Mesothelial cell of epicardium (in vitro differentiated cells): ENCODE measurements around the gene DAPL1. TPM values are rescaled to one million over a fixed set of nuclear protein-coding genes. Genes with fewer than 3 reads are reported as not detected.

Experiments used
- DNase-seq, 2 experiments: peaks; one replicate each; pipeline ENCODE4 v3.0.0; 2021; ENCODE audit warnings: low spot score in 2 of 2; ENCODE audit not compliant: unreplicated experiment in 2 of 2
- H3K27ac Mint-ChIP-seq: 2 replicates; pipeline ENCODE4 v1.8.0; 2021; ENCODE audit warnings: mixed read lengths
- H3K27me3 Mint-ChIP-seq: 2 replicates; pipeline ENCODE4 v1.8.0; 2021; ENCODE audit warnings: low read depth, mixed read lengths
- H3K36me3 Mint-ChIP-seq: 2 replicates; pipeline ENCODE4 v1.8.0; 2021; ENCODE audit warnings: mixed read lengths
- H3K4me1 Mint-ChIP-seq: 2 replicates; pipeline ENCODE4 v1.8.0; 2021; ENCODE audit warnings: mixed read lengths
- H3K4me3 Mint-ChIP-seq: 2 replicates; pipeline ENCODE4 v1.8.0; 2021; ENCODE audit warnings: mild to moderate bottlenecking, moderate library complexity, mixed read lengths
- H3K9me3 Mint-ChIP-seq: 2 replicates; pipeline ENCODE4 v1.8.0; 2021; ENCODE audit warnings: mixed read lengths
- total RNA-seq: library from RNA; stranded (reverse); gene quantifications from 3 replicates; pipeline ENCODE4 v1.2.1, GENCODE V29; 2021
- TF ChIP-seq, protein P1 (sequence below): fragments of 200-600 bp; sonication (generic); IDR thresholded peaks from one replicate; pipeline ENCODE4 v1.5.0; 2021; ENCODE audit warnings: antibody characterized with exemption; ENCODE audit not compliant: unreplicated experiment

Gene DAPL1
- total RNA-seq, 1 donor from 2014 or later = not detected

DNA sequence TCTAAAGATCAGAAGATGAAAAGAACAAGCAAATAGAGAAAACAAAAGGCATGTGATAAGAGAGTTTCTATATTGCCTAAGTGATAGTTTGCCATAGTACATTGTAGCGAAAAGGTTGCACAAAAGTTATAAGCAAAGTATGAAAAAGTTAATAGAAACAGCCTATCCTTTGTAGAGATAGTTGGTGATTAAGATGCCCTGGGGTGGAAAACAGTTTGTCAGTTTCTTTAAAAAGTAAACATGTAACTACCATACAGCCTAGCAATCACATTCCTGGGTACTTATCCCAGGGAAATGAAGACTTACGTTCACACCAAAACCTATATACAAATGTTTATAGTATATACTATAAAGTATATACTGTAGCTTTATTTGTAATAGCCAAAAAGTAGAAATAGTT lies 16.9 kb upstream of the DAPL1 start:
- Mint-ChIP-seq H3K36me3 (no peaks in the 10 kb centered on the region), H3K4me3 (no peak overlapping the region), H3K4me1 (peaks cover 11% of the 10 kb centered on the region), H3K9me3 (no peaks in the 10 kb centered on the region), H3K27ac (no peak overlapping the region), H3K27me3 (no peaks in the 10 kb centered on the region)
- DNase-seq = no peak
- TF ChIP-seq, protein P1, sequence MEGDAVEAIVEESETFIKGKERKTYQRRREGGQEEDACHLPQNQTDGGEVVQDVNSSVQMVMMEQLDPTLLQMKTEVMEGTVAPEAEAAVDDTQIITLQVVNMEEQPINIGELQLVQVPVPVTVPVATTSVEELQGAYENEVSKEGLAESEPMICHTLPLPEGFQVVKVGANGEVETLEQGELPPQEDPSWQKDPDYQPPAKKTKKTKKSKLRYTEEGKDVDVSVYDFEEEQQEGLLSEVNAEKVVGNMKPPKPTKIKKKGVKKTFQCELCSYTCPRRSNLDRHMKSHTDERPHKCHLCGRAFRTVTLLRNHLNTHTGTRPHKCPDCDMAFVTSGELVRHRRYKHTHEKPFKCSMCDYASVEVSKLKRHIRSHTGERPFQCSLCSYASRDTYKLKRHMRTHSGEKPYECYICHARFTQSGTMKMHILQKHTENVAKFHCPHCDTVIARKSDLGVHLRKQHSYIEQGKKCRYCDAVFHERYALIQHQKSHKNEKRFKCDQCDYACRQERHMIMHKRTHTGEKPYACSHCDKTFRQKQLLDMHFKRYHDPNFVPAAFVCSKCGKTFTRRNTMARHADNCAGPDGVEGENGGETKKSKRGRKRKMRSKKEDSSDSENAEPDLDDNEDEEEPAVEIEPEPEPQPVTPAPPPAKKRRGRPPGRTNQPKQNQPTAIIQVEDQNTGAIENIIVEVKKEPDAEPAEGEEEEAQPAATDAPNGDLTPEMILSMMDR = no peak

DNA sequence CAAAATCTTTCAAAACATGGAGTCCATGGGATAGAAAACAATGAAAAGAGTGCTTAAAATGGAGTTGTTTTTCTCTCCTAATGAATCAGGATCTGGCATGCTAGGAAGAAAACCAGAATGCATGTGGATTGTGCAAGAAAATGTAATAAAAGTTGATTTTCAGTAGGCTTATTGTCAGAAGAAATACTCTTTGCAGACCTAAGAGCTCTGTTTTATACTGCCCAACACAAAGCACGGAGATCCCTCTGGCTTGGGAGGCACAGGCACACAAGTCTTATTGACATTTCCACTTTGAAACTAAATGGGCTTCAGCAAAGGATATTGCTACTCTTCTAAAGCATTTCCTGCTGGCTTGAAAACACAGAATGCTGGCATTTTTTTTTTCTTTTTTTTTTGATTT lies 15.5 kb upstream of the DAPL1 start:
- no peak overlapping the region for H3K4me3 Mint-ChIP-seq
- H3K36me3 Mint-ChIP-seq = no peaks in the 10 kb centered on the region
- TF ChIP-seq, protein P1 = no peak
- H3K9me3 Mint-ChIP-seq = no peaks in the 10 kb centered on the region
- peaks cover 9% of the 10 kb centered on the region for H3K4me1 Mint-ChIP-seq
- H3K27ac Mint-ChIP-seq = no peak overlapping the region
- DNase-seq = no peak
- H3K27me3 Mint-ChIP-seq = no peaks in the 10 kb centered on the region

DNA sequence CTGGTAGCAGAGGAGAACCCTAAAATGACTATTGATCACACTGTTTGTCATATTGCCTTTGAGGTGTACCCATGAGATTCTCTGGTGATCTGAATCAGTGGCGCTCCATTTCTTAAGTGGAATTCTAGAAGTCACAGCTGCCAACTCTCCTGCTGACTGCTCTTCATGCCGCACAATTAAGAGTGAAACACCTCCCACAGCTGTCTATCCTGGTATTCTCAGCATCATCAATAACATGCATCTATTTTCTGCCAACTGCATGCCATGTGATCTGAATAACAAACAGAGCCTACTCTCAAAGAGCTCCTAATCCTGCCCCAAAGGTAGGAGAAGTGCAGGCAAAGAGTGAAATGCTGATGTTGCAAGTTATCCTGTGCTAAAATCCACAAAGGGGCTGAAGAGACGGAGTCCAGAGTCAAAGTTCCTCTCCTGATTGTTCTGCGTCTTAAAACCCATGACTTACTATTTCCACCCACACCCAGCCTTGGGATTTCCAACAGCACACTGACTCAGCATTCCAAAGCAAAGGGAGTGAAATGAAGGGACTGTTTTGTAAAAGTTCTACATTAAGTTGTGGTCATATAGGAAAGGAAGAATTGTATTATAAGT lies 13.7 kb upstream of the DAPL1 start:
- Mint-ChIP-seq H3K4me1 (peaks cover 9% of the 10 kb centered on the region), H3K4me3 (no peak overlapping the region), H3K9me3 (no peaks in the 10 kb centered on the region), H3K27ac (peak overlapping the region; percentile 18), H3K27me3 (no peaks in the 10 kb centered on the region), H3K36me3 (no peaks in the 10 kb centered on the region)
- TF ChIP-seq, protein P1 = no peak
- DNase-seq = no peak

DNA sequence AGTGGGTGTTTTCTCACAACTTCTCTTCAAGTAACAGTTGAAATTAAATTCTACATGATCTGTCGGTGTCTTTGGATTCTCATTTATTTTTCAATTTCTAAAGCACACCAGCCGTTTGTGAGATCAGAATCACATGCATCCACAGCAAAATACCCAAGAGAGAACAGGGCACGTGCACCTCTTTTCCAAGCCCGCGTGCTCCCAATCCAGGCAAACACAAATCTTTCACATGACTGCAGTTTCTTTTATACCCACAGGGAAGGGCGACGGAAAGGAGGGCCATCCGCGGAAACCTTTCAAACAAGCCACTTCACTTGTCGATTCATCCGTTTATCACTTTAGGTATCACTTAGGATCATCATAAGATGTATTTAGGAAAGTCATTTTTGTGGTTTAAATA lies 13.0 kb upstream of the DAPL1 start:
- Mint-ChIP-seq H3K36me3 (no peaks in the 10 kb centered on the region), H3K27ac (no peak overlapping the region), H3K27me3 (no peaks in the 10 kb centered on the region), H3K4me1 (peaks cover 9% of the 10 kb centered on the region), H3K4me3 (no peak overlapping the region), H3K9me3 (no peaks in the 10 kb centered on the region)
- DNase-seq = no peak
- TF ChIP-seq, protein P1 = no peak

DNA sequence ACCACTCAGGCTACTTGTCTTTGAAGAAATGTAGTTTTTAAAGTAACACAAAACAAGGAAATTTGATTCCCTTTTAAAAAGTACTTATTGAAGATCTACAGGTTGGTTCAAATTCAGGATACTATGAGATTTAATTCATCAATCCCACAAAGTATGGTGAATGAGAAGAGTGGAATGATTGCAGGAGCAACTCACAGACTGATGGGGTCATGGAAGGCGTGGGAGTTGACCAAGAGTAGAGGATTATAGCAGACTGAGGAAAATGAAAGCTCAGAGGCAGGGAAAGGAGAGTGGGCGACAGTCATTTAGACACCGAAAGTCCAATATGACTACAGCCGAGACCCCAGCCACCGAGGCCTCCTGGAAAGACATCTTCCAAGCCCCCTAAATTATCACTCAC lies 12.5 kb upstream of the DAPL1 start:
- peaks cover 9% of the 10 kb centered on the region for H3K4me1 Mint-ChIP-seq
- no peak overlapping the region for H3K4me3 Mint-ChIP-seq
- H3K27me3 Mint-ChIP-seq = no peaks in the 10 kb centered on the region
- H3K9me3 Mint-ChIP-seq = peaks cover 2% of the 10 kb centered on the region
- TF ChIP-seq, protein P1 = no peak
- H3K36me3 Mint-ChIP-seq = no peaks in the 10 kb centered on the region
- DNase-seq = no peak
- H3K27ac Mint-ChIP-seq = no peak overlapping the region

DNA sequence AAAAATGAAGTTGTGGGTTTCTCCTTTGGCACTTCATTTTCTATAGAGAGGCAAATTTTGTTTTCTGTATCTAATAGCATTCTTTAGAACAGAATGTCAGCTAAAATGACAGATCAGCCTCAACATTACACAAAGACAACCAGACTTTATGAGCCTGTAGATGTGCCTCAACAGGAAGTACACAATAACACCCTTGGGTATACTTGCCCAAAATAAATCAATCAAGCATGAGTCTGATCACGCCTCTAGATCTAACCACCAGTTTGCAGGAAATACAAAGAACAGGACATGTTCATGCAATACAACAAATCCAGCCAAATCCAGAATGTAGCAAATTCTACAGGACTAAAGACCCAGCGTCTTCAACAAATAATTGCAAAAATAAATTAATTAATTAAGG lies 11.2 kb upstream of the DAPL1 start:
- Mint-ChIP-seq H3K36me3 (no peaks in the 10 kb centered on the region), H3K27ac (no peak overlapping the region), H3K4me3 (no peak overlapping the region), H3K27me3 (no peaks in the 10 kb centered on the region), H3K9me3 (peaks cover 6% of the 10 kb centered on the region), H3K4me1 (peaks cover 2% of the 10 kb centered on the region)
- TF ChIP-seq, protein P1 = no peak
- DNase-seq = no peak
